Stimulated activated CD4-positive, alpha-beta T cell treated with anti-CD3 and anti-CD28 coated beads, TNF-alpha, amount 100 ng/mL, for 48 hours (primary cell): ENCODE measurements around the gene BRMS1.
A peak's percentile ranks its signal among the peaks of the same experiment; 100 is the strongest.

Experiments
- DNase-seq, 3 donors: peaks; one replicate each; pipeline ENCODE4 v3.0.0-alpha.2; 2020; ENCODE audit warnings: low read depth in 3 of 3

BRMS1 gene

GRCh38 chr11:66310324-66310723 is 34.6 kb downstream of the BRMS1 start:
- DNase-seq = no peak

DNA sequence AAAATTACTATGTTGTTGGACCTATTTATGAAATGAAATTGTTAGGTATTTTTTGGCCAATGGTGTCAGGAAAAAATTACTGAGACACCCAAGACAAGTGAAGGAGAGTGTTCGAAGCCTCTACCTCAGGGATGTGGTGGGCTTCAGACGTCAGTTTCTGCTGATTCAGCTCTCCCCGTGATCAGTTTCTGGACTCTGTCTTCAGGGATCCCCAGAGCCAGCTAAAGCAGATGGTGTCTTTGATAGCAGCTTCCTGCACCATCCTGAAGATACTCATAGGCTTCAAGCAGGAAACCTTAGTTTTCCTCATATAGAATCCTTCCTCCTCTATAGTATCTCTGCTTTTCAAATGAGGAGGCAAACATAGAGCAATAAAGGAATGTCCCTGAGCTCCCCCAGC is 35.4 kb downstream of the BRMS1 start:
- no peak for DNase-seq

DNA sequence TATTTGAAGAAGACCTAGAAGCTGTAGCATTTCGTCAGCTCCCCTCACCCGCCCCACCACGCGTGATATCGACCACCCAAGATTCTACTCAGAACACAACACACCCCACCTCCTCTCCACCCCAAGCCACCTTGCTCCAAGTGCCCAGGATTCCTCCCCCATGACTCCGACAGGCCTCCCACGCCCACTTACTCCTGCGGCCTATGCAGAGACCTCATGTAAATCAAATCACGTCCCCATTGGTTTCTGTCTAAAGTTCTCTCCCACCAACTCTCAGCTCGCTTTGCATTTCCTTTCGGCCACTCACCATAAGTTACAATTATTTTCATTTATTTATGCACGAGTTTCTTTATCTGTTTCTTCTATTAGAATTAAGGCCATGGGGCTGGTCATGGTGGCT is 42.2 kb downstream of the BRMS1 start:
- no peak for DNase-seq

DNA sequence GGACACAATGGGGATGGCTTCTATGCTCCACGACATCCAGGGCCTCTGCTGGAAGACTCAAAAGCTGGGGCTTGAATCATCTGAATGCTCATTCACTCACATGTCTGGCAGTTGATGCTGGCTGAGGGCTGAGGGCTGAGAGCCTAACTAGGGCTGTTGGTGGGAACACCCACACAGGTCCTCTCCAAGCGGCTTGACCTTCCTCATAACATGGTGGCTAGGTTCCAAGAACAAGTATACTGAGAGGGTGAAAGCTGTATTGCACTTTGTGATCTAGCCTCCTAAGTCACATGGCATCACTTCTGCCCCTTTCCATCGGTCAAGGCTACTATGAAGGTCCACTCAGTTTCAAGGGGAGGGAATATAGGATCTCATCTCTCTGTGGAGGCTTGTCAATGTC is 45.7 kb downstream of the BRMS1 start:
- DNase-seq = no peak

DNA sequence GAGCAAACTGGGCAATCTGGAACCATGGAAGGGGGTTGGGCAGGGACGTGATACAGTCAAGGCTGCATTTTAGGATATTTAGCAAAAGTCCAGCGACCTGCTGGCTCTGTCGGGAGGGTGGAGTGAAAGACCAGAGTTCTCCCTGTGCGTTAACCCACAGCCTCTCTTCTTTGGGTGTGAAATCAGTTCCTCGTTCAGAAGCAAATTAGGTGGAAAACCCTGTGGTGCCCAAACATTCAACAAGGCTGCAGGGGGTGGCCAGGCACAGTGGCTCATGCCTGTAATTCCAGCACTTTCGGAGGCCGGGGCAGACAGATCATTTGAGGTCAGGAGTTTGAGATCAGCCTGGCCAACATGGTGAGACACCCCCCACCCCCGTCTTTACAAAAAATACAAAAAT is 47.3 kb downstream of the BRMS1 start:
- no peak for DNase-seq

DNA sequence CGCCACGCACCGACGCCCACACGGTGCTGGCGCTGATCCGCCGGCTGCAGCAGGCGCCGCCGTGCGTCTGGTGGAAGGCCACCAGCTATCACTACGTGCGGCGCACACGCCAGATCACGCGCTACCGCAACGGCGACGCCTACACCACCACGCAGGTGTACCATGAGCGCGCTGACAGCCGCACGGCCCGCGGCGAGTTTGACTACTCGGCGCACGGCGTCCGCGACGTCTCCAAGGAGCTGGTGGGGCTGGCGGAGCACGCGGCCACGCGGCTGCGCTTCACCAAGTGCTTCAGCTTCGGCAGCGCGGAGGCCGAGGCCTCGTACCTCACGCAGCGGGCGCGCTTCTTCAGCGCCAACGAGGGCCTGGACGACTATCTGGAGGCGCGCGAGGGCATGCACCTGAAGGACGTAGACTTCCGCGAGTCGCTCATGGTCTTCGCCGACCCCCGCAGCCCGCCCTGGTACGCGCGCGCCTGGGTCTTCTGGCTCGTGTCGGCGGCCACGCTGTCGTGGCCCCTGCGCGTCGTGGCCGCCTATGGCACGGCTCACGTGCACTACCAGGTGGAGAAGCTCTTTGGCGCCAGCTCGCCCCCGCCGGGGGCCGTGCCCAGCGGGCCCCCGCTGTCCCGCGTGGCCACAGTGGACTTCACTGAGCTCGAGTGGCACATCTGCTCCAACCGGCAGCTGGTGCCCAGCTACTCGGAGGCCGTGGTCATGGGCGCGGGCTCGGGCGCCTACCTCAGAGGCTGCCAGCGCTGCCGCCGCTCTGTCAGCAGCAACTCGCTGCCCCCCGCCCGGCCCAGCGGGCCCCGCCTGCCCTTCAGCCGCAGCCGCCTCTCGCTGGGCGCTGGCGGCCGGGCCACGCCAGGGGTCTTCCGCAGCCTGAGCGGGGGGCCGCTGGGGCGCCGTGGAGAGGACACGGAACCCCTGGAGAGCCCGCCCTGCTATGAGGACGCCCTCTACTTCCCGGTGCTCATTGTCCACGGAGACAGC is 50.0 kb downstream of the BRMS1 start:
- no peak for DNase-seq

DNA sequence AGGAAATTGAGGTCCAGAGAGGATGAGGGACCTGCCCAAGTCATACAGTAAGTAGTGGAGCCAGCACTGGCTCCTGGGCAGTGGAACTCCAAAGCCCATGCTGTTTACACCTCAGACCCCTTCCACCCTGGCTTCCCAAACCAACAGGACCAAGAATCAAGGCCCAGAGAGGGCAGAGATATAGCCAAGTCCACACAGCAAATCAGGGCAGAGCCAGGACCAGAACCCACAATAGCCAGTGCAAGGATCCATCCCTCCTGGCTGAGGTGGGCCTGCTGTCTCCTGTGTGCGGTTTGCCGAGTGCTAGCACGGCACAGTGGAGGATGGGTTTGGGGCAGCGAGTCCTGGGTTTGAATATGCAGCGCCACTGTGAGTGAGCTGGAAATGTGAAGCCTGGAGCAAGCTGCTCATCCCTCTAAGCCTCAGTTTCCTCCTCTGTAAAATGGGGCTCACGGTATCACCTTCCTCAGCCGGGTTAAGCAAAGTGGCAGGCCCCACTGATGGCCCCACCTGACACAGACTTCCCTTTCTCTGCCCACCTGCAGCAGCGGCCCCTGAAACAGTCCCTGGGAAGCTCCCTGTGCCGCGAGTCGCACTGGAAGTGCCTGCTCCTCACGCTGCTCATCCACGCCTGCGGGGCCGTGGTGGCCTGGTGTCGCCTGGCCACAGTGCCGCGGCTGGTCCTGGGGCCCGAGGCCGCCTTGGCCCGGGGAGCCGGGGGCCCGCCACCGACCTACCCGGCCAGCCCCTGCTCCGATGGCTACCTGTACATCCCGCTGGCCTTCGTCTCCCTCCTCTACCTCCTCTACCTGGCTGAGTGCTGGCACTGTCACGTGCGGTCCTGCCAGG is 50.9 kb downstream of the BRMS1 start:
- DNase-seq = no peak

DNA sequence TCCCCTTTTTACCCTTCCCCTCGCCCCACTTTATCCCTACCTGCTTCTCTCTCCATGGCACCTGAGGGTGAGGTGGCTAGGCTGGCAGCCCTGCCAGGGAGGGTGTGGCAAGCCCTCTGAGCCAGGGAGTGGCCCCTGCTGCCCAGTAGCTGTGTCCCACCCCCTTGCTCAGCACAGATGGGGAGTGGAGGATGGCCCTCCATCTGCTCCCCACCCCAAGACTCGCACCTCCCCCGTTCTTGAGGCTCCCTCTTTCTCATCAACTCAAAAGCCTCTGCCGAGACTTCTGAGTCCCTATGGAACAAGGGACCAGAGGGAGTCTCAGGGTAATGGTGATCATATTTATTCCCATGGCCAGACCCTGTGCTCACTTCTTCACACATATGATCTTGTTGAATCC is 51.6 kb downstream of the BRMS1 start:
- no peak for DNase-seq

DNA sequence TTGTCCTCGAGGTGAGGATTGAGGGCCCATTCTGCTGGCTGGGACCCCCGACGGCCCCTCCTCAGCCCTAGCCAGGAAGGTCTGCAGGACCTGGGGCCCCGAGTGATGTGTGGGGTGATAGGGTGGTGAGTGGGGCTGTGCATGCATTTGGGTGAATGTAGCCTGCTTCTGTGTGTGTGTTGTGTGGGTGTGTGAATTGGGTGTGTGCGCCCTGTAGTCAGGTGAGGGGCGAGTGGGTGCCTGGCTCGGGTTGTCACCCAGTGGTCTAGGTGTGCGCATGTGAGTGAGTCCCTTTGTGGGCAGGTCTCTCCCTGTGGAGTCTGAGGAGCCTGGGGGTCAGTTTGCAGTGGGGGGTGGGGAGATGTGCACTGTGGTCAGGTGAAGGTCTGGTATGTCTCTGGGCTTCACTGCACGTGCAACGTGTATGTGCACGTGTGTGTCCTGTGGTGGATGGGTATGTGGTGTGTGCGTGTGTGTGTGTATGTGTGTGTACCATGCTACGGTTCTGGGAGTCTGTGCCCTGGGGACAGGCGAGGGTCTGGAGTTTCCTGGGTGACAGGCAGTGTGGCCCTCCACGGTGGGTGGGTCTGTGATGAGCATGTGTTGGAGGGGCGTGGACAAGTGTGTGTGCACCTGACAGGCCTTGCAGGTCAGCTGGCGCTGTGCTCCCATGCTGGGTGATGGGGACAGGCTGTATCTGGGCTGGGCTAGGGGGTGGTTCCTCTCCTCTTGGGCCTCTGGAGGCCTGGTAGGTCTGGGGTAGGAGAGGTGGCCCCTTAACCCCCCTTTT is 52.2 kb downstream of the BRMS1 start:
- DNase-seq = no peak

DNA sequence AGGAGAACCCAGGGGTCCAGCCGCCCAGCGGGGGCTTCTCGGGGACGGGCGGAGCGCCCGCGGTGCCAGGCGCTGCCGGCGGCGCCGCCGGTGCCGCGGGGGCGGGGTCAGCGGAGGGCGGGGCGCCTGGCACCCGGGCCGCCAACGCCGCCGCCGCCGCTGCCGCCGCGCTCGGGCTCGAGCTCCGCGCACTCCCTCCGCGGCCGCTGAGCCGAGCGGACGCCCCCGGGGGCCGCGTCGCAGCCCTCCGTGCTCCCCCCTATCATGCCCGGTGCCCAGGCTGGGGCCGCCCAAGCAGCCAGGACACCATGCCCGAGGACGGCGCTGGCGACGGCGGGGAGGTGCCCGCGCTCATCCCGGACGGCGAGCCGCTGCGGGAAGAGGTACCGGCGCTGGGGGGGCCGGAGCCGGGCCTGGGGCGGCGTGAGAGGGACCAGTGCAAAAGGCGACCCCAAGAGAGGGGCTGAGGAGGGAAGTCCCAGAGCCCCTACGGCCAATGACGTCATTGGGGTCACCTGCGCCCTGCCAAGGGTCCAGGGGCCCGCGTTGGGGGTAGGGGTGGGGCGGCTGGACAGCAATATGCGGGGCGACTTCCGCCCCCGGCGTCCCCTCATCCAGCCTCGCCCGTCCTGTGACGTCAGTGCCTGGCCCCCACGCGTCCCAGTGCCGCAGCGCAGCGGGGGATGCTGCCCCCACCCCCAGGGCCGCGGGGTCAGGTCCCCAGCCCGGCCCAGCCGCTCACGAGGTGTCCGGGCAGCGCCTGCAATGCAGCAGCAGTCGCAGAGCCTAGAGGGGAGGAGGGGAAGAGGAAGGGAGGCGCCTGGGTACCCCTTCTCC is 53.0 kb downstream of the BRMS1 start, which contains the start of gene TMEM151A:
Gene TMEM151A, plus strand, starts transcription at position 189 of the 837 bp plus-strand sequence. Its CDS starts 120 bp downstream, at position 309.
- DNase-seq = no peak

GRCh38 chr11:66291303-66291705 is 53.6 kb downstream of the BRMS1 start:
- DNase-seq = no peak

DNA sequence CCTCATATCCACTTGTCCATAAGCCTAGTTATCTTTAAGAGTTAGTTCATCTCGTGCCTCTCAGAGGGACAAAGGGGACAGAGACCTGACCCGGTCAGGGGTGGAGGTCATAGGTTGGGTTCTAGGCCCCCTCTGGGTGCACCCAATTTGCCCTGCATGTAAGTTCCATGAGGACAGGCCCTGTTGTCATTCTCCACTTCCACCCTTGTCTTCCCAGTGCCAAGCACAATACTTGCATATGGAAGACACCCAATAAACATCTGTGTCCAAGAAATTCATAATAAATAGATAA is 54.6 kb downstream of the BRMS1 start:
- no peak for DNase-seq

- peak; percentile 67 to 80 (median 75) for DNase-seq
Observed at GRCh38 chr11:66289548-66290329, 55.2 kb downstream of the BRMS1 start.

DNA sequence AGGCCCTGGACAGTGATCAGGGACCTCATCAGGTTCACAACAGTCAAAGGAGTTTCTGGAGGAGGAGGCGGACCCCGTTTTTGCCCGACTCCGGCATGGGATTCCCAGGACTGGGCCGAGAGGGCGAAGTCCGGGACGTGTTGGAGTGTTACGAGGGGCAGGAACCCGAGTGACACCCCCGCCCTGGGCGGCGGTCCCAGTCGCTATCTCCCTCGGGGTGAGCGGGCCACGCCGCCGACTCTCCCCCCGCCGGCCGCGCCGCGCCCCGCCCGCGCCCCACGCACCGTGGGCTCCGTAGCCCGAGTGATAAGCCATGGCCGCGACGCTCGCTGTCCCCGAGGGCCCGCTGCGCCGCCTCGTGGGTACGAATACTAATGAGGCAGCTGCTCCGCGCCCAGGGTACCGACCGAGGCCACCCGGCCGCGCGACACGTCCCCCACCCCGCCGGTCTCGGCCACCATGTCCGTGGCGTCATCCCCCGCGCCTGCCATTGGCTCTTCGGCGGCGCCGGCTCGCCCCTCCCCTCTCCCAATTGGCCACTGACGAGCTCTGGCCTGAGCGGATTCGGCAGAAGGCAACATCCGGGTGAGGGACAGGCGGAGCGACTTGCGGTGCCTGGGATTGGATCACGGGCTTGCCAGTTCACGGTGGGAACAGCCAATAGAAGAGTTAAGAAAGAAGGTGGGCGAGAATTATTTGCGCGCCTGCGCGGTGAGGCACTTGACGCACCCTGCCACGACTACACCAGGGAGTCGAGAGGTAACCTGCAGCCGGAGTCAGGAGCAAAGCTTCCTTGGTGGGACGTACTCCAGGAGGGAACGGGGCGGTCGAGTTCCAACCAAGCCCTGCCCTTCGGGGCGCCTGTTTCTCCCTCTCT is 56.0 kb downstream of the BRMS1 start, which contains the start of gene YIF1A:
Gene YIF1A, minus strand, starts transcription at position 473 of the 877 bp plus-strand sequence. Its CDS starts 158 bp downstream, at position 315.
- peak; percentile 95 to 99 (median 98) for DNase-seq

DNA sequence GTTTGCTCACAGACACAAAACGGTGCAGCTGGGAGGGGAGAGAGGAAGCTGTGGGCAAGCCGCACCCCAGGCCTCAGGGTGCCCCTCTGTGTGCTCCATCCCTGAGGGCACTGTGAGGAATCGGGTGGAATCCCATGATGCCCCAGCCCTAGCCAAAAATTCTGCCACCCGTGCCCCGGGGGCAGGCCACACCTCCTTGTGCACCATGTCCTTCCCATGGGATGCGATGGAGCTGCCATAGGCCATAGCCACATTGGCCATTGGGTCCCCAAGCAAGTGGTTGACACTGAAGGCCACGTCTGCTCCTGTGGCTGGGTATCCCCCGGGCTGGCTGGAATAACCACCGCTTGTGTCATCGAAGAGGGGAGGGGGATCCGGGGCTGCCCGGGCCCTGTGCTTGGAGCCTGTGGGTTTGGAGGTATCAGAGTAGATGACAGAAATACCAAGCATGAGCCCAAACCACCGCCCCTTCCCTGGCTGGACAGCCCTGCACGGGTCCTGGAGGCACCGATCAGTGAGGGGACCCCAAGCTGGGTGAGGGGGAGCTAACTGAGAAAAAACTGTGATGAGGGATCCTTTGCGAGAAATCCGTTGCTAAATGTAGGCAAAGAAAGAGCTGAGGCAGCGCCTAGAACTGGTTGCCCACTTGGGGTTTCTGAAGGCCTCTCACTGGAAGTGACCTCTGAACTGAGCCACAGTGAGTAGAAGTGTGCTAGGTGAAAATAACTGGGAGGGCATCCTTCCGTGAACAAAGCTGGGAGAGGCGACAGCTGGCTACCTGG is 56.8 kb downstream of the BRMS1 start:
- DNase-seq = no peak
